ENCODE data around the gene UBTD2.
A peak's percentile ranks its signal among the peaks of the same experiment; 100 is the strongest.

UBTD2 gene

GRCh38 chr5:172188893-172189692 lies 94.5 kb downstream of the UBTD2 start:
- no peak for DNase-seq

GRCh38 chr5:172188033-172188892 lies 95.3 kb downstream of the UBTD2 start, which contains the start of gene STK10:
STK10 (minus strand) TSS chr5:172188224; CDS start chr5:172188042, 182 bp downstream.
- DNase-seq, result peak; percentile 81

- DNase-seq, result no peak
Observed at GRCh38 chr5:172187118-172188032, 96.2 kb downstream of the UBTD2 start.

GRCh38 chr5:172186114-172186695 lies 97.4 kb downstream of the UBTD2 start:
- DNase-seq, result no peak

- no peak for DNase-seq
Observed at GRCh38 chr5:172185096-172185461, 98.5 kb downstream of the UBTD2 start.

- DNase-seq, result no peak
Observed at GRCh38 chr5:172183881-172184280, 99.7 kb downstream of the UBTD2 start.

GRCh38 chr5:172182291-172182690 lies 101.3 kb downstream of the UBTD2 start:
- no peak for DNase-seq

- DNase-seq, result no peak
Observed at GRCh38 chr5:172180936-172181335, 102.6 kb downstream of the UBTD2 start.

GRCh38 chr5:172178991-172179989 lies 104.3 kb downstream of the UBTD2 start:
- no peak for DNase-seq

- no peak for DNase-seq
Observed at GRCh38 chr5:172178301-172178987, 105.1 kb downstream of the UBTD2 start.

- no peak for DNase-seq
Observed at GRCh38 chr5:172177176-172177575, 106.4 kb downstream of the UBTD2 start.

- DNase-seq, result no peak
Observed at GRCh38 chr5:172175263-172175719, 108.3 kb downstream of the UBTD2 start.

GRCh38 chr5:172173564-172174153 lies 109.9 kb downstream of the UBTD2 start:
- DNase-seq, result no peak

GRCh38 chr5:172172912-172173563 lies 110.5 kb downstream of the UBTD2 start:
- DNase-seq, result no peak

GRCh38 chr5:172171118-172171517 lies 112.4 kb downstream of the UBTD2 start:
- DNase-seq, result no peak

GRCh38 chr5:172170251-172170701 lies 113.3 kb downstream of the UBTD2 start:
- no peak for DNase-seq

- DNase-seq, result no peak
Observed at GRCh38 chr5:172169216-172169615, 114.3 kb downstream of the UBTD2 start.

GRCh38 chr5:172168311-172168710 lies 115.3 kb downstream of the UBTD2 start:
- DNase-seq, result no peak

GRCh38 chr5:172167895-172168294 lies 115.7 kb downstream of the UBTD2 start:
- no peak for DNase-seq

Data from NCI-H2029 (cell line).